ENCODE data around the gene PI4KA.
"Not testable (repeated sequence)": the region's sequence is repeated elsewhere in the genome, so short reads cannot be mapped to it uniquely, and the experiment has no call there.

Gene PI4KA

DNA sequence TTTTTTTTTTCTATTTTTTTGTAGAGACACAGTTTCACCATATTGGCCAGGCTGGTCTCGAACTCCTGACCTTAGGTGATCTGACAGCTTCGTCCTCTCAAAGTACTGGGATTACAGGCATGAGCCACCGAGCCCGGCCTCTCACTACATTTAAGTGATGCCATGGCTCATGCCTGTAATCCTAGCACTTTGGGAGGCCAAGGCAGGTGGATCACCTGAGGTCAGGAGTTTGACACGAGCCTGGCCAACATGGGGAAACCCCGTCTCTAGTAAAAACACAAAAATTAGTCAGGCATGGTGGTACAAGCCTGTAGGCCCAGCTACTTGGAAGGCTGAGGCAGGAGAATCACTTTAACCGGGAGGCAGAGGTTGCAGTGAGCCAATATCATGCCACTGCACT lies 165.7 kb downstream of the PI4KA start:
- not testable (repeated sequence) for H2BK5ac ChIP-seq (ENCODE audit: low read depth, low read length, poor library complexity); H3K18ac ChIP-seq (ENCODE audit: low read length); H4K91ac ChIP-seq (ENCODE audit: low read depth, low read length); H3K27ac ChIP-seq (ENCODE audit: low read depth, low read length); H2BK120ac ChIP-seq (ENCODE audit: insufficient read depth, low read length, poor library complexity); H4K12ac ChIP-seq (ENCODE audit: low read depth, low read length); DNase-seq; H2BK12ac ChIP-seq (ENCODE audit: low read length); H3K4me3 ChIP-seq (ENCODE audit: low read depth, low read length); H3K4me1 ChIP-seq (ENCODE audit: control insufficient read depth in 1 of 2, insufficient read depth in 2 of 2, low read length in 2 of 2); H4K8ac ChIP-seq (ENCODE audit: low read depth, low read length); H3K36me3 ChIP-seq (ENCODE audit: control insufficient read depth in 1 of 2, insufficient read depth in 2 of 2, low read length in 2 of 2); H3K4ac ChIP-seq (ENCODE audit: low read depth, low read length); H2AK5ac ChIP-seq (ENCODE audit: low read length); H3K14ac ChIP-seq (ENCODE audit: low read length); H3K27me3 ChIP-seq (ENCODE audit: insufficient read depth, low read length); H3K9me3 ChIP-seq (ENCODE audit: insufficient read depth, low read depth, low read length); H3K23ac ChIP-seq (ENCODE audit: low read length); H3K79me2 ChIP-seq (ENCODE audit: control insufficient read depth, insufficient read depth, low read length, poor library complexity); H3K4me2 ChIP-seq (ENCODE audit: low read length); H3K79me1 ChIP-seq (ENCODE audit: low read length); H2AFZ ChIP-seq (ENCODE audit: insufficient read depth, low read length, poor library complexity); H3K9ac ChIP-seq (ENCODE audit: low read length)
- no CpG with 5 or more reads among the region's 7 CpGs for WGBS (ENCODE audit: extremely low coverage, insufficient coverage, insufficient read length)

DNA sequence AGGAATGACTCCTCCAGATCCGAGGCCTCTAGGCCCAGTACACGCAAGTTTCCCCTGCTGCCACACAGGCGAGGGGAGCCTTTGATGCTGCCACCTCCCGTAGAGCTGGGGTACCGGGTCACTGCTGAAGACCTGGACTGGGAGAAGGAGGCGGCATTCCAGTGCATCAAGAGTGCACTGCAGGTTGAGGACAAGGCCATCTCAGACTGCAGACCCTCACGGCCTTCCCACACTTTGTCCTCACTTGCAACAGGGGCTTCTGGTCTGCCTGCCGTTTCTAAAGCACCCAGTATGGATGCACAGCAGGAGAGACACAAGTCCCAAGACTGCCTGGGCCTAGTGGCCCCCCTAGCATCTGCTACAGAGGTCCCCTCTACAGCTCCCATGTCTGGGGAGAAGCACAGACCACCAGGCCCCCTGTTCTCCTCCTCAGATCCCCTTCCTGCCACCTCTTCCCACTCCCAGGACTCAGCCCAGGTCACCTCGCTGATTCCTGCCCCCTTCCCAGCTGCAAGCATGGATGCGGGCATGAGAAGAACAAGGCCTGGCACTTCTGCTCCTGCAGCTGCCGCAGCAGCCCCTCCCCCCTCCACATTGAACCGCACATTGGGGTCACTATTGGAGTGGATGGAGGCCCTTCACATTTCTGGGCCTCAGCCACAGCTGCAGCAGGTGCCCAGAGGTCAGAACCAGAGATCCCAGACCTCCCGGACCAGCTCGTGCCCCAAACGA lies 167.9 kb downstream of the PI4KA start:
- H3K27me3 ChIP-seq (ENCODE audit: insufficient read depth, low read length); H3K4ac ChIP-seq (ENCODE audit: low read depth, low read length); H3K79me2 ChIP-seq (ENCODE audit: control insufficient read depth, insufficient read depth, low read length, poor library complexity); H4K12ac ChIP-seq (ENCODE audit: low read depth, low read length); H4K8ac ChIP-seq (ENCODE audit: low read depth, low read length); H4K91ac ChIP-seq (ENCODE audit: low read depth, low read length); H2AK5ac ChIP-seq (ENCODE audit: low read length); H2BK120ac ChIP-seq (ENCODE audit: insufficient read depth, low read length, poor library complexity); H3K9me3 ChIP-seq (ENCODE audit: insufficient read depth, low read depth, low read length); H3K9ac ChIP-seq (ENCODE audit: low read length); H2BK5ac ChIP-seq (ENCODE audit: low read depth, low read length, poor library complexity); H3K4me1 ChIP-seq (ENCODE audit: control insufficient read depth in 1 of 2, insufficient read depth in 2 of 2, low read length in 2 of 2); H3K4me3 ChIP-seq (ENCODE audit: low read depth, low read length); H3K79me1 ChIP-seq (ENCODE audit: low read length); H3K14ac ChIP-seq (ENCODE audit: low read length); DNase-seq; H2AFZ ChIP-seq (ENCODE audit: insufficient read depth, low read length, poor library complexity); H3K36me3 ChIP-seq (ENCODE audit: control insufficient read depth in 1 of 2, insufficient read depth in 2 of 2, low read length in 2 of 2); H2BK12ac ChIP-seq (ENCODE audit: low read length); H3K18ac ChIP-seq (ENCODE audit: low read length); H3K23ac ChIP-seq (ENCODE audit: low read length); H3K27ac ChIP-seq (ENCODE audit: low read depth, low read length); H3K4me2 ChIP-seq (ENCODE audit: low read length): not testable (repeated sequence)
- WGBS (ENCODE audit: extremely low coverage, insufficient coverage, insufficient read length), result no CpG with 5 or more reads among the region's 15 CpGs

DNA sequence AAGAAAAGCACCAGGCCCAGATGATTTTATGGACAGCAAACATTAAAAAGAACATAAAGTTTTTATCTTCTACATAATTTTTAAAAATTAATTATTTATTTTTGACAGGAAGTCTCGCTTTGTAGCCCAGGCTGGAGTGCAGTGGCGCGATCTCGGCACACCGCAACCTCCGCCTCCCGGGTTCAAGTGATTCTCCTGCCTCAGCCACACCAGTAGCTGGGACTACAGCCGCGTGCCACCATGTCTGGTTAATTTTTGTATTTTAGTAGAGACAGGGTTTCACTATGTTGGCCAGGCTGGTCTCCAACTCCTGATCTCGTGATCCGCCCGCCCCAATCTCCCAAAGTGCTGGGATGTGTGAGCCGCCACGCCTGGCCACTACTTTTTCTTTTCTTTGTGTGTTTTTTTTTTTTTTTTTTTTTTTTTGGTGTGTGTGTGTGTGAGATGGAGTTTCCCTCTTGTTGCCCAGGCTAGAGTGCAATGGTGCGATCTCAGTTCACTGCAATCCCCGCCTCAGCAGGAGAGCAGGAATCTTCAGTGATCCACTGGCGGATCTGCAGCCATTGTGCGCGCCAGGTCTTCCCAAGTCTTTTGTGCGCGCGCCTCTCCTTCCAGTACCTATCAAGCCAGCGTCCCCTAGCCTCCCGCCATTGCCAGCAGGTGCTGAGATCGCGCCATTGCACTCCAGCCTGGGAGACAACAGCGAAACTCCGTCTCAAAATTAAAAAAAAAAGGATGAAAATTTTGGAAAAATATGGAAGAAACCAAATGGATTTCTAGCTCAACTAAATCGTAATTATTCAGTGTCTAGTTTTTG lies 171.0 kb downstream of the PI4KA start:
- peak in 1 of 2 donors; percentile 19 for DNase-seq
- WGBS (ENCODE audit: extremely low coverage, insufficient coverage, insufficient read length), result no CpG with 5 or more reads among the region's 29 CpGs
- H2BK5ac ChIP-seq (ENCODE audit: low read depth, low read length, poor library complexity); H3K9ac ChIP-seq (ENCODE audit: low read length); H2BK120ac ChIP-seq (ENCODE audit: insufficient read depth, low read length, poor library complexity); H4K12ac ChIP-seq (ENCODE audit: low read depth, low read length); H3K23ac ChIP-seq (ENCODE audit: low read length); H3K79me1 ChIP-seq (ENCODE audit: low read length); H3K4me1 ChIP-seq (ENCODE audit: control insufficient read depth in 1 of 2, insufficient read depth in 2 of 2, low read length in 2 of 2); H3K36me3 ChIP-seq (ENCODE audit: control insufficient read depth in 1 of 2, insufficient read depth in 2 of 2, low read length in 2 of 2); H3K27ac ChIP-seq (ENCODE audit: low read depth, low read length); H3K27me3 ChIP-seq (ENCODE audit: insufficient read depth, low read length); H2AK5ac ChIP-seq (ENCODE audit: low read length); H2BK12ac ChIP-seq (ENCODE audit: low read length); H4K8ac ChIP-seq (ENCODE audit: low read depth, low read length); H3K14ac ChIP-seq (ENCODE audit: low read length); H3K4me2 ChIP-seq (ENCODE audit: low read length); H3K4me3 ChIP-seq (ENCODE audit: low read depth, low read length); H3K79me2 ChIP-seq (ENCODE audit: control insufficient read depth, insufficient read depth, low read length, poor library complexity); H3K4ac ChIP-seq (ENCODE audit: low read depth, low read length); H3K18ac ChIP-seq (ENCODE audit: low read length); H2AFZ ChIP-seq (ENCODE audit: insufficient read depth, low read length, poor library complexity); H3K9me3 ChIP-seq (ENCODE audit: insufficient read depth, low read depth, low read length); H4K91ac ChIP-seq (ENCODE audit: low read depth, low read length): not testable (repeated sequence)

- H3K14ac ChIP-seq (ENCODE audit: low read length); H2BK5ac ChIP-seq (ENCODE audit: low read depth, low read length, poor library complexity); H3K4me3 ChIP-seq (ENCODE audit: low read depth, low read length); H4K12ac ChIP-seq (ENCODE audit: low read depth, low read length); H3K79me1 ChIP-seq (ENCODE audit: low read length); H2AFZ ChIP-seq (ENCODE audit: insufficient read depth, low read length, poor library complexity); H3K27ac ChIP-seq (ENCODE audit: low read depth, low read length); H3K4me1 ChIP-seq (ENCODE audit: control insufficient read depth in 1 of 2, insufficient read depth in 2 of 2, low read length in 2 of 2); H2BK120ac ChIP-seq (ENCODE audit: insufficient read depth, low read length, poor library complexity); H3K9me3 ChIP-seq (ENCODE audit: insufficient read depth, low read depth, low read length); H3K36me3 ChIP-seq (ENCODE audit: control insufficient read depth in 1 of 2, insufficient read depth in 2 of 2, low read length in 2 of 2); H2BK12ac ChIP-seq (ENCODE audit: low read length); H3K4ac ChIP-seq (ENCODE audit: low read depth, low read length); H2AK5ac ChIP-seq (ENCODE audit: low read length); H3K79me2 ChIP-seq (ENCODE audit: control insufficient read depth, insufficient read depth, low read length, poor library complexity); H4K91ac ChIP-seq (ENCODE audit: low read depth, low read length); H3K27me3 ChIP-seq (ENCODE audit: insufficient read depth, low read length); DNase-seq; H3K23ac ChIP-seq (ENCODE audit: low read length); H4K8ac ChIP-seq (ENCODE audit: low read depth, low read length); H3K18ac ChIP-seq (ENCODE audit: low read length); H3K4me2 ChIP-seq (ENCODE audit: low read length); H3K9ac ChIP-seq (ENCODE audit: low read length): not testable (repeated sequence)
- WGBS (ENCODE audit: extremely low coverage, insufficient coverage, insufficient read length), result no CpG with 5 or more reads among the region's 11 CpGs
Measured at GRCh38 chr22:20685764-20686163, 172.8 kb downstream of the PI4KA start.
